B cell (primary cell): Measurements from ENCODE around the gene PDK3. TPM values are rescaled to one million over a fixed set of nuclear protein-coding genes. Genes with fewer than 3 reads are reported as not detected.

Experiments
- ATAC-seq: fragments of 200-7000 bp; cut with Tn5 transposase; one replicate; pipeline ENCODE4 v1.10.0; 2021; ENCODE audit warnings: low read depth, mild to moderate bottlenecking, moderate number of reproducible peaks, moderate library complexity
- CTCF ChIA-PET: fragments of 350-600 bp; sonication (Branson Sonifier 250); formaldehyde crosslinking; loops from one replicate; lab custom pipeline; 2021; ENCODE audit warnings: antibody characterized with exemption, inconsistent platforms; lab: Charles Lee
- POLR2A ChIA-PET: fragments of 350-600 bp; sonication (Branson Sonifier 250); formaldehyde crosslinking; loops from one replicate; lab custom pipeline; 2021; ENCODE audit warnings: antibody characterized with exemption; lab: Charles Lee
- DNase-seq: peaks from one replicate; pipeline ENCODE4 v3.0.0; 2013
- H2AFZ ChIP-seq: 2 replicates; pipeline ENCODE4 v1.6.1; 2012; ENCODE audit warnings: mild to moderate bottlenecking, low read depth, low read length; ENCODE audit not compliant: insufficient read depth, poor library complexity, severe bottlenecking
- H3K27ac ChIP-seq, 2 donors: 1 replicate in 1 of 2; 2 replicates in 1 of 2; pipeline ENCODE4 v1.5.1; 2012 to 2013; ENCODE audit warnings: low read length in 2 of 2, mild to moderate bottlenecking in 2 of 2, moderate library complexity in 1 of 2
- H3K27me3 ChIP-seq, 4 experiments: fragments of 200-600 bp in 1 of 4; sonication (generic) in 1 of 4; replicated peaks in 1 of 4; 1 replicate in 2 of 4; 2 replicates in 2 of 4; pipeline versions ENCODE4 v1.6.1 to v1.7.0; 2013 to 2016; ENCODE audit warnings: low read length in 3 of 4, mild to moderate bottlenecking in 2 of 4, mixed read lengths in 1 of 4, moderate library complexity in 1 of 4; ENCODE audit not compliant: insufficient read depth in 4 of 4, control insufficient read depth in 3 of 4; ENCODE audit errors: control extremely low read depth in 1 of 4
- H3K36me3 ChIP-seq, 2 experiments: replicated peaks in 1 of 2; 1 replicate in 1 of 2; 2 replicates in 1 of 2; pipeline versions ENCODE4 v1.6.1 to v1.7.1; 2013; ENCODE audit warnings: low read length in 1 of 2; ENCODE audit not compliant: insufficient read depth in 2 of 2, control insufficient read depth in 1 of 2; ENCODE audit errors: control extremely low read depth in 1 of 2, extremely low read depth in 1 of 2
- H3K4me1 ChIP-seq, 2 donors: fragments of 200-600 bp in 1 of 2; sonication (generic) in 1 of 2; 1 replicate in 1 of 2; 2 replicates in 1 of 2; pipeline versions ENCODE4 v1.5.1 to v1.6.1; 2013 to 2017; ENCODE audit warnings: low read length in 2 of 2; ENCODE audit not compliant: control insufficient read depth in 2 of 2, insufficient read depth in 2 of 2
- H3K4me2 ChIP-seq: replicated peaks from 2 replicates; pipeline ENCODE3; 2012; ENCODE audit warnings: mild to moderate bottlenecking, low read depth, low read length; ENCODE audit not compliant: poor library complexity, severe bottlenecking
- H3K4me3 ChIP-seq, 5 experiments: fragments of 200-600 bp in 1 of 5; sonication (generic) in 1 of 5; 1 replicate in 3 of 5; 2 replicates in 2 of 5; pipeline versions ENCODE4 v1.5.1 to v1.7.0; 2011 to 2016; ENCODE audit warnings: low read length in 4 of 5, mild to moderate bottlenecking in 4 of 5, low read depth in 2 of 5, control low read depth in 1 of 5, moderate library complexity in 1 of 5; ENCODE audit not compliant: insufficient read depth in 1 of 5; ENCODE audit errors: control extremely low read depth in 1 of 5, extremely low read depth in 1 of 5
- H3K79me2 ChIP-seq: fragments of 200-600 bp; sonication (generic); one replicate; pipeline ENCODE4 v1.6.0; 2016; ENCODE audit warnings: low read length; ENCODE audit not compliant: control insufficient read depth, insufficient read depth
- H3K9ac ChIP-seq: fragments of 200-600 bp; sonication (generic); 2 replicates; pipeline ENCODE4 v1.6.1; 2017; ENCODE audit warnings: mild to moderate bottlenecking, low read length, moderate library complexity
- H3K9me3 ChIP-seq, 3 donors: one replicate each; pipeline versions ENCODE4 v1.6.1 to v1.7.1; 2013; ENCODE audit warnings: low read length in 2 of 3; ENCODE audit not compliant: control insufficient read depth in 2 of 3, insufficient read depth in 1 of 3; ENCODE audit errors: control extremely low read depth in 1 of 3
- H4K20me1 ChIP-seq: 2 replicates; pipeline ENCODE4 v1.6.0; 2012; ENCODE audit warnings: mild to moderate bottlenecking, low read length; ENCODE audit not compliant: insufficient read depth, control insufficient read depth, poor library complexity, severe bottlenecking
- H3K27ac Mint-ChIP-seq: one replicate; pipeline ENCODE4 v1.8.0; 2021; ENCODE audit warnings: mixed read lengths
- H3K27me3 Mint-ChIP-seq: one replicate; pipeline ENCODE4 v1.8.0; 2021; ENCODE audit warnings: mixed read lengths
- H3K4me1 Mint-ChIP-seq: one replicate; pipeline ENCODE4 v1.8.0; 2021; ENCODE audit warnings: mixed read lengths
- H3K4me3 Mint-ChIP-seq: one replicate; pipeline ENCODE4 v1.8.0; 2021; ENCODE audit warnings: mixed read lengths
- H3K9me3 Mint-ChIP-seq: one replicate; pipeline ENCODE4 v1.8.0; 2022; ENCODE audit warnings: mixed read lengths; ENCODE audit not compliant: insufficient read depth
- EZH2 ChIP-seq: IDR thresholded peaks from 2 replicates; pipeline ENCODE4 v1.6.1; 2012; ENCODE audit warnings: borderline replicate concordance, low read depth, mild to moderate bottlenecking, moderate library complexity, low read length; ENCODE audit not compliant: insufficient read depth, poor library complexity, severe bottlenecking
- WGBS: methylation state at CpG from one replicate; pipeline ENCODE4 v1.1.5; 2013; ENCODE audit warnings: missing lambda C conversion rate; ENCODE audit not compliant: insufficient coverage; 5-methylcytosine and 5-hydroxymethylcytosine counted together
- intact Hi-C: fragments of 100-400 bp; cut with micrococcal nuclease; formaldehyde crosslinking; loops from one replicate; pipeline ENCODE4 v1.10.0; 2022
- polyA plus RNA-seq: library from polyadenylated mRNA; depleted of rRNA; stranded (reverse); fragments of >200 nt; gene quantifications from 2 replicates; pipeline ENCODE4 v1.2.3, GENCODE V29; 2012
- total RNA-seq, 2 donors: library from RNA; stranded (reverse); fragments of 120-200 nt in 1 of 2; gene quantifications; 1 replicate in 1 of 2; 2 replicates in 1 of 2; pipeline versions ENCODE4 v1.2.3 to v1.2.4, GENCODE V29; 2013 to 2022
- TF ChIP-seq, protein P1 (sequence below): fragments of 200-600 bp; IDR thresholded peaks from one replicate; pipeline ENCODE4 v1.8.0; 2022; ENCODE audit warnings: antibody characterized with exemption, mild to moderate bottlenecking

Gene PDK3
- total and polyA plus RNA-seq, 2 donors (not counting 1 experiment from before 2014, with no cell fraction given), result 5.5 to 18.3 TPM

- Histone ChIP-seq H3K9ac (no peak overlapping the region), H3K27ac (no peak overlapping the region), H3K4me2 (no peak overlapping the region), H3K36me3 (no peaks in the 10 kb centered on the region), H3K4me1 (peaks cover 0 to 5% of the 10 kb centered on the region in 2 donors), H3K79me2 (no peaks in the 10 kb centered on the region), H3K27me3 (no peaks in the 10 kb centered on the region), H2AFZ (no peak overlapping the region), H3K4me3 (no peak overlapping the region), H4K20me1 (no peaks in the 10 kb centered on the region), H3K9me3 (no peaks in the 10 kb centered on the region)
- ChIA-PET CTCF (no interaction called here), POLR2A (no interaction called here)
- Mint-ChIP-seq H3K4me1 (peaks cover 4% of the 10 kb centered on the region), H3K9me3 (no peaks in the 10 kb centered on the region), H3K27me3 (no peaks in the 10 kb centered on the region), H3K4me3 (no peak overlapping the region), H3K27ac (no peak overlapping the region)
- no peak for DNase-seq
- WGBS, result no CpG with 5 or more reads among the region's 2 CpGs
- TF ChIP-seq EZH2, result no peak
- TF ChIP-seq, protein P1, sequence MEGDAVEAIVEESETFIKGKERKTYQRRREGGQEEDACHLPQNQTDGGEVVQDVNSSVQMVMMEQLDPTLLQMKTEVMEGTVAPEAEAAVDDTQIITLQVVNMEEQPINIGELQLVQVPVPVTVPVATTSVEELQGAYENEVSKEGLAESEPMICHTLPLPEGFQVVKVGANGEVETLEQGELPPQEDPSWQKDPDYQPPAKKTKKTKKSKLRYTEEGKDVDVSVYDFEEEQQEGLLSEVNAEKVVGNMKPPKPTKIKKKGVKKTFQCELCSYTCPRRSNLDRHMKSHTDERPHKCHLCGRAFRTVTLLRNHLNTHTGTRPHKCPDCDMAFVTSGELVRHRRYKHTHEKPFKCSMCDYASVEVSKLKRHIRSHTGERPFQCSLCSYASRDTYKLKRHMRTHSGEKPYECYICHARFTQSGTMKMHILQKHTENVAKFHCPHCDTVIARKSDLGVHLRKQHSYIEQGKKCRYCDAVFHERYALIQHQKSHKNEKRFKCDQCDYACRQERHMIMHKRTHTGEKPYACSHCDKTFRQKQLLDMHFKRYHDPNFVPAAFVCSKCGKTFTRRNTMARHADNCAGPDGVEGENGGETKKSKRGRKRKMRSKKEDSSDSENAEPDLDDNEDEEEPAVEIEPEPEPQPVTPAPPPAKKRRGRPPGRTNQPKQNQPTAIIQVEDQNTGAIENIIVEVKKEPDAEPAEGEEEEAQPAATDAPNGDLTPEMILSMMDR, result no peak
- no peak for ATAC-seq
- intact Hi-C loops, result loop anchor here (1.0 kb wide), 1 partner anchor 38 kb away; no protein-coding TSS in a partner anchor
Observed at GRCh38 chrX:24425806-24426205, 39.3 kb upstream of the PDK3 start.

GRCh38 chrX:24426340-24426913 is 38.7 kb upstream of the PDK3 start:
- Mint-ChIP-seq H3K4me1 (peaks cover 4% of the 10 kb centered on the region), H3K27ac (no peak overlapping the region), H3K9me3 (no peaks in the 10 kb centered on the region), H3K27me3 (no peaks in the 10 kb centered on the region), H3K4me3 (no peak overlapping the region)
- ChIA-PET CTCF (no interaction called here), POLR2A (no interaction called here)
- Histone ChIP-seq H3K4me2 (peak overlapping the region; percentile 37), H3K4me1 (peaks cover 0 to 5% of the 10 kb centered on the region in 2 donors), H3K4me3 (peak overlapping the region in 1 of 5 experiments; percentile 9), H3K79me2 (no peaks in the 10 kb centered on the region), H3K9me3 (no peaks in the 10 kb centered on the region), H3K9ac (no peak overlapping the region), H3K27ac (no peak overlapping the region), H2AFZ (peak overlapping the region; percentile 41), H4K20me1 (no peaks in the 10 kb centered on the region), H3K36me3 (no peaks in the 10 kb centered on the region), H3K27me3 (no peaks in the 10 kb centered on the region)
- DNase-seq, result peak; percentile 23
- ATAC-seq, result no peak
- 14% methylated on average over 1 of the region's 2 CpGs for WGBS
- intact Hi-C loops, result loop anchor here (1.0 kb wide), 1 partner anchor 38 kb away; no protein-coding TSS in a partner anchor
- no peak for TF ChIP-seq EZH2
- TF ChIP-seq, protein P1, result no peak
